ENCODE results near the gene ZG16B. TPM values are rescaled to one million over a fixed set of nuclear protein-coding genes. Genes with fewer than 3 reads are reported as not detected.

ZG16B gene
- total and polyA plus RNA-seq, 2 donors (not counting 1 experiment from before 2014, with no cell fraction given): not detected

GRCh38 chr16:2819179-2819938, 10.7 kb upstream of the ZG16B start:
- H3K27ac ChIP-seq (ENCODE audit: low read length in 2 of 2): no peak overlapping the region
- no peak for TF ChIP-seq EZH2 (IDR thresholded peaks at IDR 0.05; ENCODE audit: borderline replicate concordance, insufficient read depth, low read depth, low read length, poor library complexity, severe bottlenecking)
- TF ChIP-seq, protein P1, sequence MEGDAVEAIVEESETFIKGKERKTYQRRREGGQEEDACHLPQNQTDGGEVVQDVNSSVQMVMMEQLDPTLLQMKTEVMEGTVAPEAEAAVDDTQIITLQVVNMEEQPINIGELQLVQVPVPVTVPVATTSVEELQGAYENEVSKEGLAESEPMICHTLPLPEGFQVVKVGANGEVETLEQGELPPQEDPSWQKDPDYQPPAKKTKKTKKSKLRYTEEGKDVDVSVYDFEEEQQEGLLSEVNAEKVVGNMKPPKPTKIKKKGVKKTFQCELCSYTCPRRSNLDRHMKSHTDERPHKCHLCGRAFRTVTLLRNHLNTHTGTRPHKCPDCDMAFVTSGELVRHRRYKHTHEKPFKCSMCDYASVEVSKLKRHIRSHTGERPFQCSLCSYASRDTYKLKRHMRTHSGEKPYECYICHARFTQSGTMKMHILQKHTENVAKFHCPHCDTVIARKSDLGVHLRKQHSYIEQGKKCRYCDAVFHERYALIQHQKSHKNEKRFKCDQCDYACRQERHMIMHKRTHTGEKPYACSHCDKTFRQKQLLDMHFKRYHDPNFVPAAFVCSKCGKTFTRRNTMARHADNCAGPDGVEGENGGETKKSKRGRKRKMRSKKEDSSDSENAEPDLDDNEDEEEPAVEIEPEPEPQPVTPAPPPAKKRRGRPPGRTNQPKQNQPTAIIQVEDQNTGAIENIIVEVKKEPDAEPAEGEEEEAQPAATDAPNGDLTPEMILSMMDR (IDR thresholded peaks at IDR 0.05): no peak
- no peak overlapping the region for H3K4me2 ChIP-seq (replicated peaks; ENCODE audit: low read depth, low read length, poor library complexity, severe bottlenecking)
- Mint-ChIP-seq H3K27me3 (peaks cover 7% of the 10 kb centered on the region), H3K4me1 (no peaks in the 10 kb centered on the region), H3K4me3 (no peak overlapping the region), H3K9me3 (ENCODE audit: insufficient read depth) (no peaks in the 10 kb centered on the region), H3K27ac (no peak overlapping the region)
- intact Hi-C loops (cut with micrococcal nuclease): no loop called here
- POLR2A ChIA-PET: no interaction called here
- WGBS (ENCODE audit: insufficient coverage): 88% methylated on average over 11 of the region's 18 CpGs
- H2AFZ ChIP-seq (ENCODE audit: insufficient read depth, low read depth, low read length, poor library complexity, severe bottlenecking): no peak overlapping the region
- H3K9ac ChIP-seq (ENCODE audit: low read length): no peak overlapping the region
- H3K4me3 ChIP-seq (ENCODE audit: control extremely low read depth in 1 of 5, extremely low read depth in 1 of 5, insufficient read depth in 1 of 5, low read depth in 2 of 5, low read length in 4 of 5): no peak overlapping the region
- CTCF ChIA-PET: no interaction called here
- no peaks in the 10 kb centered on the region for H3K9me3 ChIP-seq (ENCODE audit: control extremely low read depth in 1 of 3, control insufficient read depth in 2 of 3, insufficient read depth in 1 of 3, low read length in 2 of 3)
- no peaks in the 10 kb centered on the region for H3K36me3 ChIP-seq (replicated peaks in 1 of 2; ENCODE audit: control extremely low read depth in 1 of 2, control insufficient read depth in 1 of 2, extremely low read depth in 1 of 2, insufficient read depth in 2 of 2, low read length in 1 of 2)
- H3K79me2 ChIP-seq (ENCODE audit: control insufficient read depth, insufficient read depth, low read length): no peaks in the 10 kb centered on the region
- DNase-seq: no peak
- ATAC-seq (ENCODE audit: low read depth): no peak
- no peaks in the 10 kb centered on the region for H3K4me1 ChIP-seq (ENCODE audit: control insufficient read depth in 2 of 2, insufficient read depth in 2 of 2, low read length in 2 of 2)
- peaks cover 0 to 4% (median 0%) of the 10 kb centered on the region in 4 experiments for H3K27me3 ChIP-seq (replicated peaks in 1 of 4; ENCODE audit: control extremely low read depth in 1 of 4, control insufficient read depth in 3 of 4, insufficient read depth in 4 of 4, low read length in 3 of 4)
- no peaks in the 10 kb centered on the region for H4K20me1 ChIP-seq (ENCODE audit: control insufficient read depth, insufficient read depth, low read length, poor library complexity, severe bottlenecking)
